ENCODE measurements around the gene RNF215.

GRCh38 chr22:30433227-30433626, 46.0 kb upstream of the RNF215 start:
- TF ChIP-seq NRF1 (conservative IDR thresholded peaks at IDR 0.05; ENCODE audit: low read depth, low read length), result no peak
- TF ChIP-seq ATF3 (IDR thresholded peaks at IDR 0.05; ENCODE audit: borderline replicate concordance, extremely low read depth, low read depth, low read length), result no peak
- TF ChIP-seq EZH2 (IDR thresholded peaks at IDR 0.05; ENCODE audit: borderline replicate concordance, control insufficient read depth, low read depth, low read length), result no peak

Data from GM12878 (cell line).